Measurements from ENCODE around the gene SLC38A3. TPM values are rescaled to one million over a fixed set of nuclear protein-coding genes. Genes with fewer than 3 reads are reported as not detected.

SLC38A3 gene
- total RNA-seq, 2 donors from 2014 or later = 2.4 to 7.9 TPM

DNA sequence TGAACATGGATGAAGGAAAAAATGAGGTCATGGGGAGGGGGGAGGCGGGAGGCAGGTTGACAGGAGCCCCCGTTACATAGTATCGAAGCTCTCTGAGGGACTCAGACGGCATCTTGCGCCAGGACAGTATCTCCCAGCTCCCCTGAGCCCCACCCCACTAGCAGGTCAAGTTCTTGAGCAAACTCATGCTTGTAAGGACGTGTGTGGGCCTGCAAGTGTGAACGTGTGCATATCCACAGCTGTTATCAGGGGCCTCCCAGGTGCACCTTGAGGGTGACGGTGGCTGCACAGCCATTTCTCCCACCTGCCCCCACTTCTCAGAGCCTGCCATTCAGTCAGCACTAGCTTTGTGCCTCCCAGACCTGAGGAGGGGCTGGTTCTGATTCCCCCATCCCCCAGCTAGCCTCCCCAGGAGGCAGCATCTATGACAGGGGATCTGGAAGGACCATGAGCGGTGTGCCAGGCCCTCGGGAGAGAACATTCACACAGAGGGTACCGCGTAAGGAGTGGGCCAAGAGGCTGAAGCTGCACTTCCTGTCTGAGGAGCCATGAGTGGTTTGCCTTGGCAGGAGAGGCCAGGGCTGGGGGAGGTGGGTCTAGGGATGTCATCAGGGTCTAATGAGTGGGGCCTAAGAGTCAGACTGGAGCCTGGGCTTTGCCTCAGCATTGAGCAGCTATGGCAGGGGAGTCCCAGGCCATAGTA lies 47.1 kb upstream of the SLC38A3 start:
- Histone ChIP-seq H3K27ac (peak overlapping the region; percentile 25 to 67), H3K36me3 (no peaks in the 10 kb centered on the region), H3K4me3 (no peak overlapping the region), H3K27me3 (no peaks in the 10 kb centered on the region), H3K9me3 (no peaks in the 10 kb centered on the region), H3K4me1 (peaks cover 0 to 68% of the 10 kb centered on the region in 2 donors)
- TF ChIP-seq, protein P1, sequence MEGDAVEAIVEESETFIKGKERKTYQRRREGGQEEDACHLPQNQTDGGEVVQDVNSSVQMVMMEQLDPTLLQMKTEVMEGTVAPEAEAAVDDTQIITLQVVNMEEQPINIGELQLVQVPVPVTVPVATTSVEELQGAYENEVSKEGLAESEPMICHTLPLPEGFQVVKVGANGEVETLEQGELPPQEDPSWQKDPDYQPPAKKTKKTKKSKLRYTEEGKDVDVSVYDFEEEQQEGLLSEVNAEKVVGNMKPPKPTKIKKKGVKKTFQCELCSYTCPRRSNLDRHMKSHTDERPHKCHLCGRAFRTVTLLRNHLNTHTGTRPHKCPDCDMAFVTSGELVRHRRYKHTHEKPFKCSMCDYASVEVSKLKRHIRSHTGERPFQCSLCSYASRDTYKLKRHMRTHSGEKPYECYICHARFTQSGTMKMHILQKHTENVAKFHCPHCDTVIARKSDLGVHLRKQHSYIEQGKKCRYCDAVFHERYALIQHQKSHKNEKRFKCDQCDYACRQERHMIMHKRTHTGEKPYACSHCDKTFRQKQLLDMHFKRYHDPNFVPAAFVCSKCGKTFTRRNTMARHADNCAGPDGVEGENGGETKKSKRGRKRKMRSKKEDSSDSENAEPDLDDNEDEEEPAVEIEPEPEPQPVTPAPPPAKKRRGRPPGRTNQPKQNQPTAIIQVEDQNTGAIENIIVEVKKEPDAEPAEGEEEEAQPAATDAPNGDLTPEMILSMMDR (IDR thresholded peaks at IDR 0.05) = no peak
- DNase-seq (ENCODE audit: low spot score) = no peak

DNA sequence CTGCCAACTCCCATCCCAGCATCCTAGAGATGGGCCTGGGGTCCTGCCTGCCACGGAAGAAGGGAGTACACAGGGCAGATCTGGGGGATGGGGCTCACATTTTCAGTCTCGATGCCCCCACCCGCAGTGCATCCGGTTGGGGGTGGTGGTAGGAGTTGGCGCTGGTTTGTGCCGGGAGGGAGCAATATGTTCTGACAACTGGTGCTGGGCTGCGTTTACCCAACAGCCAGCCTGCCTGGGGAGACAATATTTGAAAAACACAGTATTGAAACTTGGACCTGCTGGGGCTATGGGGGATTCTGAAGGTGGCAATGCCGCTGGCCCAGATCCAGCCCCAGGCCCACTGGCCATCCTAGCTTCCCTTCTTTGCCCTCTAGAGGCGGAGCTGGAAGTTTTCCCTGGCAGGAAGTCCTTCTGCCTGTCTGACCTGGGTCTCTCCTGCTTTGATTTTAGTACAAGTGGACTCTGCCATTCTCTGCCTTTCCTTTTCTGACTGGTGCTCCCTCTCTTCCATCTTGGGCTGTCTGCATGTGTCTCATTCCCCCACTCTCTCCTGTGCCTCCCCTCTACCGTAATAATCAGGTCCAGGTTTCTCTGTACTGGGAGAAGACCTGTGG lies 46.4 kb upstream of the SLC38A3 start:
- peaks cover 0 to 74% of the 10 kb centered on the region in 2 donors for H3K4me1 ChIP-seq
- H3K9me3 ChIP-seq = no peaks in the 10 kb centered on the region
- no peaks in the 10 kb centered on the region for H3K36me3 ChIP-seq
- TF ChIP-seq, protein P1 (IDR thresholded peaks at IDR 0.05) = no peak
- no peak for DNase-seq (ENCODE audit: low spot score)
- H3K27me3 ChIP-seq = no peaks in the 10 kb centered on the region
- H3K27ac ChIP-seq = peak overlapping the region; percentile 25 to 67
- no peak overlapping the region for H3K4me3 ChIP-seq

DNA sequence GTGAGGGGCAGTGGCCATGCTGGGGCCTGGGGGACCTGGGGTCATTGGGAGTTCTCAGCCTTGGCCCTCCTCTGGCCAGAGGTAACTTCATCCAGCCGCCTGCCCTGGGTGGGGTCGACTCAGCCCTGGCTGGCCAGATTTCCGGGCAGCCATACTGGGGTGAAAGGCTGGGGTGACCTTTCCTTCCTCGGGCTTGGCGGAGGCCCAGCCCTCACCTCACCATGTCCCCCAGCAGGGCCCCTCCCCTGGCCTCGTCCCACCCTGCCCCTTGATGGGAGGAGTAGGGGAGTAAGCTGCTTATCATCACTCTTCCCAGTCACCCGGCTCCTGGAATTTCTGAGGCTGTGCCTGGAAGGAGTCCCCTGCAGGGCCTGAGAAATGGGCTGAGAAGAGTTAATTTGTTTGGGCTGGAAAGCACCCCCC lies 44.5 kb upstream of the SLC38A3 start:
- peaks cover 0 to 86% of the 10 kb centered on the region in 2 donors for H3K4me1 ChIP-seq
- H3K27me3 ChIP-seq = no peaks in the 10 kb centered on the region
- no peaks in the 10 kb centered on the region for H3K9me3 ChIP-seq
- TF ChIP-seq, protein P1 (IDR thresholded peaks at IDR 0.05) = no peak
- H3K36me3 ChIP-seq = no peaks in the 10 kb centered on the region
- H3K4me3 ChIP-seq = no peak overlapping the region
- DNase-seq (ENCODE audit: low spot score) = peak; percentile 65
- H3K27ac ChIP-seq = peak overlapping the region; percentile 62 to 77

DNA sequence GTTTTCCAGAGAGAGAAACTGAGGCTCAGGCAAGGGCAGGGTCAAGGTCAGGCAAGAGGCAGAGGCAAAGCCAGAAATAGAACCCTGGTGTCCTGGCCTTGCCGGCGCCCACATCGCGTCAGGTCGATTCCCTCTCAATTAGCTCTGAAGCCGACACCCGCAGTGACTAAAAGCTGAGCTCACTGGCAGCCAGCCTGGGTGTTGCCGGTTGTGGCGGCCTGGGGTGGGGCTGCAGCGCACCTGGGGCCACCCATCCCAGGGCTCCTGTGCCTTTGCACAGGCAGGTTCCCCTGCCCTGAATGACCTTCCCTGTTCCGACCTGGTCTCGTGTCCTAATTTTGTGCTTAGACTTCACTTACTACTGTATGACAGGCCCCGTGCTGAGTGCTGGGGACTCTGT lies 43.8 kb upstream of the SLC38A3 start:
- no peak overlapping the region for H3K4me3 ChIP-seq
- no peaks in the 10 kb centered on the region for H3K27me3 ChIP-seq
- TF ChIP-seq, protein P1 (IDR thresholded peaks at IDR 0.05) = no peak
- H3K27ac ChIP-seq = peak overlapping the region; percentile 62 to 77
- H3K9me3 ChIP-seq = no peaks in the 10 kb centered on the region
- H3K4me1 ChIP-seq = peaks cover 0 to 86% of the 10 kb centered on the region in 2 donors
- no peaks in the 10 kb centered on the region for H3K36me3 ChIP-seq
- DNase-seq (ENCODE audit: low spot score) = no peak

DNA sequence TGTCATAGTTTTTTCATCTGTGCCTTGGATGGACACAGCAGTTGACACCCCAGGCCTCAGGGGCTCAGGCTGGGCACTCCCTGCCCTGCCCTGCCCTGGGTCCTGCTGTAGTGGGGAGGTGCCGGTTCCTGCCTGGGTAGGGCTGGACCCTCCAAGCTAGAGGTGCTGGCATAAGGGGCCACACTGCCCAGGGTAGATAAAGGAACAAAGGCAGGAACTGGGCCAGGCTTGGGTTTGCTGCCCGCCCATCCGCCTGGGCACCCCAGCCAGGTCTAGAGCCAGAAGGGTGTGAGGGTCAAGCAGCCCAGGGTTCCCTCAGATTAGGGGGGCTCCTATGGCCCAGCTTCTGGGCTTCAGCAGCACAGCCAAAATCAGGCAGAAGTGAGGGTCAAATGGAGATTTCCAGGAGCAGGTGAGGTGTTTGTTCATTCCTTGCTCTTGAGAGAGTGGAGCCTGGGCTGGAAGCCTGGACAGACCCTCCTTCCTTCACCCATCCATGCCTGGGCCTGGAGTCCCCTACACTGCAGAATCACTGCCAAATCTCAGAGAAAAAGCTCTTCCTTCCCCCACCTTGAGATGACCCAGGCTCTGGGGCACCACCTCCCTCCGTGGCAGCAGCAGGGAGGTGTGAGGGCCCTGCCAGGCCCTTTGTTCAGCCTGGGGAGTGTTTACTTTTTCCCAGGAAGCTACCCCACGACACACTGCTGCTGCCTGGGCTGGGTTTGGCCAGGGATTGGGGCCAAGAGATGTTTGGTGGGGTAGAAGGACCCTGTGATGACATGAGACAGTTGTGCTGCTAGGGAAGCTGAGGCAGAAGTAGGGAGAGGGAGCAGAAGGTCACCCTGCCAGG lies 42.8 kb upstream of the SLC38A3 start:
- H3K9me3 ChIP-seq = no peaks in the 10 kb centered on the region
- peak overlapping the region; percentile 62 to 77 for H3K27ac ChIP-seq
- no peak for DNase-seq (ENCODE audit: low spot score)
- no peak overlapping the region for H3K4me3 ChIP-seq
- H3K4me1 ChIP-seq = peaks cover 0 to 91% of the 10 kb centered on the region in 2 donors
- TF ChIP-seq, protein P1 (IDR thresholded peaks at IDR 0.05) = no peak
- no peaks in the 10 kb centered on the region for H3K27me3 ChIP-seq
- no peaks in the 10 kb centered on the region for H3K36me3 ChIP-seq
